K562 (cell line): ENCODE results near the gene PDE9A. TPM values are rescaled to one million over a fixed set of nuclear protein-coding genes. Genes with fewer than 3 reads are reported as not detected.

Source experiments
- CC2D1A ChIP-seq: fragments of 450-650 bp; IDR thresholded peaks from 2 replicates; pipeline ENCODE4 v1.6.1; 2017; ENCODE audit warnings: mild to moderate bottlenecking
- DMBX1 ChIP-seq: fragments of 250-450 bp; sonication (Bioruptor Pico); IDR thresholded peaks from 2 replicates; pipeline ENCODE4 v1.8.0; 2022; ENCODE audit warnings: inconsistent platforms, mild to moderate bottlenecking, moderate library complexity, borderline replicate concordance
- ERF ChIP-seq: fragments of 450-650 bp; formaldehyde crosslinking; IDR thresholded peaks from 2 replicates; pipeline ENCODE4 v1.4.0; 2020; ENCODE audit warnings: mild to moderate bottlenecking, mixed read lengths
- ETV1 ChIP-seq: fragments of 450-650 bp; conservative IDR thresholded peaks from 2 replicates; pipeline ENCODE4 v1.6.1; 2016; ENCODE audit warnings: missing genetic modification characterization, control low read depth, low read depth, missing compliant biosample characterization
- FUS ChIP-seq: fragments of 200-400 bp; formaldehyde crosslinking; optimal IDR thresholded peaks from 2 replicates; pipeline ENCODE3; 2017; ENCODE audit warnings: low read depth, low read length
- PYGO2 ChIP-seq: fragments of 450-650 bp; IDR thresholded peaks from 2 replicates; pipeline ENCODE4 v1.6.1; 2016; ENCODE audit warnings: mild to moderate bottlenecking, missing genetic modification characterization, moderate library complexity, missing compliant biosample characterization
- SIN3A ChIP-seq, 2 experiments: fragments of 150-350 bp in 1 of 2; IDR thresholded peaks; 2 replicates each; pipeline ENCODE4 v1.6.1; 2011 to 2016; ENCODE audit warnings: borderline replicate concordance in 2 of 2, low read depth in 2 of 2, low read length in 2 of 2, mild to moderate bottlenecking in 2 of 2, moderate library complexity in 2 of 2; ENCODE audit not compliant: control insufficient read depth in 1 of 2
- polyA plus RNA-seq, 8 experiments: library from polyadenylated mRNA; depleted of rRNA in 4 of 8; stranded (reverse) in 5 of 8; unstranded in 3 of 8; fragments of >200 nt; fragmentation: Nextera tagmentation in 2 of 8; fragmentation: Illumina TruSeq in 1 of 8; extraction: Ambion mirVana in 2 of 8; extraction: Trizol in 1 of 8; gene quantifications; 2 replicates each; pipeline versions ENCODE4 v1.2.1 to v1.2.3, GENCODE V29; 2011 to 2014; ENCODE audit warnings: inconsistent platforms in 1 of 8, missing spikeins in 1 of 8
- total RNA-seq, 7 experiments: library from RNA; depleted of rRNA in 6 of 7; stranded (reverse); fragments of >200 nt in 6 of 7; fragmentation: Illumina TruSeq in 2 of 7; extraction: Trizol in 2 of 7; gene quantifications; 2 replicates each; pipeline versions ENCODE4 v1.2.1 to v1.2.3, GENCODE V29; 2011 to 2021; ENCODE audit warnings: low replicate concordance in 1 of 7
- TF ChIP-seq, protein P1 (sequence below): fragments of 450-650 bp; formaldehyde crosslinking; IDR thresholded peaks from 2 replicates; pipeline ENCODE4 v1.4.0; 2020; ENCODE audit warnings: mild to moderate bottlenecking, mixed read lengths
- TF ChIP-seq, protein P2 (sequence below): sonication (generic); formaldehyde crosslinking; IDR thresholded peaks from 2 replicates; pipeline ENCODE4 v1.8.0; 2022; ENCODE audit warnings: missing genetic modification reagents, mild to moderate bottlenecking, borderline replicate concordance

PDE9A gene
- total and polyA plus RNA-seq, 9 of the 15 experiments (the other 6 are each of a cell fraction or from before 2014, with no cell fraction given) = 0.07 to 0.27 TPM; not detected in 7

DNA sequence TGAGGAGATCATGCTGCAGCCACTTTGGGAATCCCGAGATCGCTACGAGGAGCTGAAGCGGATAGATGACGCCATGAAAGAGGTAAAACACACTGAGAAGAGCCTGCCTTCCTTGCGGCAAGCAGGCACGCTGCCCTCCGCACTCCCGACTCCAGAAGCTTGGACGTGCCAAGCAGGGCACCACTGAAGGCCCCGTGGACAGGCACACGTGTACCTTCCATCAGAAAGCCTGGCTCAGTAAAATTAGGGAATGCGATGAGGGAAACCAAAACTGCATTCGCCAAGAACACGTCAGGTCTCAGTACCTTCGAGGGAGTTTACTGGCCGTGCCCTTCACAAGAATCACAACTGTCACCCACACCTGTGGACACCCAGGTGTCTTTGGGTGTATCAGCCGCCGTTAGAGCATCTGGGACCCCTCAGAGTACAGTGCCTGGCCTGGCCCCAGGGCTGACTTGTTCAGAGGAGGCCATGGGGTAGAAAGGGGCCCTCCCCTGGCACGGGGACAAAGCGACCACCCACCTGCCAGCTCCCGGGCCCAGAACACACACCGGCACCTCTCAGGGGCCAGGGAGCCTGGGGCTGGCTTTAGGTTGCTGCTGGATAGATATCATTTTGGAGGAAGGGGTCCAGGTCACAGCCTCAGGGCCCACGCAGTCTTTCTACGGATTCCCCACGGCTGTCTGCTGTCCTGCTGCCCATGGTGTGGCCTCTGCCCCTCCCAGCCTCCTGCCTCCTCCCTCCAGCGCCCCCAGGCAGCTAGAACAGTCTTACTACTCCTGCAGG lies 117.5 kb downstream of the PDE9A start (continued):
- TF ChIP-seq, protein P1, sequence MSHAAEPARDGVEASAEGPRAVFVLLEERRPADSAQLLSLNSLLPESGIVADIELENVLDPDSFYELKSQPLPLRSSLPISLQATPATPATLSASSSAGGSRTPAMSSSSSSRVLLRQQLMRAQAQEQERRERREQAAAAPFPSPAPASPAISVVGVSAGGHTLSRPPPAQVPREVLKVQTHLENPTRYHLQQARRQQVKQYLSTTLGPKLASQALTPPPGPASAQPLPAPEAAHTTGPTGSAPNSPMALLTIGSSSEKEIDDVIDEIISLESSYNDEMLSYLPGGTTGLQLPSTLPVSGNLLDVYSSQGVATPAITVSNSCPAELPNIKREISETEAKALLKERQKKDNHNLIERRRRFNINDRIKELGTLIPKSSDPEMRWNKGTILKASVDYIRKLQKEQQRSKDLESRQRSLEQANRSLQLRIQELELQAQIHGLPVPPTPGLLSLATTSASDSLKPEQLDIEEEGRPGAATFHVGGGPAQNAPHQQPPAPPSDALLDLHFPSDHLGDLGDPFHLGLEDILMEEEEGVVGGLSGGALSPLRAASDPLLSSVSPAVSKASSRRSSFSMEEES = no peak
- TF ChIP-seq PYGO2 (tag) = no peak
- TF ChIP-seq ETV1 (tag) = no peak
- TF ChIP-seq ERF (CRISPR knock-in tag) = no peak
- TF ChIP-seq DMBX1 (CRISPR knock-in tag) = no peak
- no peak for TF ChIP-seq SIN3A (IDR thresholded peaks at IDR 0.05; ENCODE audit: borderline replicate concordance in 2 of 2, control insufficient read depth in 1 of 2, low read depth in 2 of 2, low read length in 2 of 2)
- TF ChIP-seq, protein P2, sequence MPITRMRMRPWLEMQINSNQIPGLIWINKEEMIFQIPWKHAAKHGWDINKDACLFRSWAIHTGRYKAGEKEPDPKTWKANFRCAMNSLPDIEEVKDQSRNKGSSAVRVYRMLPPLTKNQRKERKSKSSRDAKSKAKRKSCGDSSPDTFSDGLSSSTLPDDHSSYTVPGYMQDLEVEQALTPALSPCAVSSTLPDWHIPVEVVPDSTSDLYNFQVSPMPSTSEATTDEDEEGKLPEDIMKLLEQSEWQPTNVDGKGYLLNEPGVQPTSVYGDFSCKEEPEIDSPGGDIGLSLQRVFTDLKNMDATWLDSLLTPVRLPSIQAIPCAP (CRISPR knock-in tag) = no peak
- no peak for TF ChIP-seq CC2D1A
- TF ChIP-seq FUS = no peak
